ENCODE measurements around the gene MED8. TPM values are rescaled to one million over a fixed set of nuclear protein-coding genes. Genes with fewer than 3 reads are reported as not detected.

MED8 gene
- total RNA-seq, 2 experiments from 2014 or later = 45.8 to 45.9 TPM

Small RNAs within 50 kb of the gene (microRNA-seq; reads per million reads assigned to microRNA genes)
- not detected for gene MIR6734 (ENCODE audit: borderline microRNAs expressed, borderline replicate concordance)

Other genes with a start within 250 kb of the MED8 start
- 10 to 100 TPM; 88.0 to 88.3 TPM for gene EBNA1BP2, start 217.5 kb downstream of the MED8 start, total RNA-seq
- gene CFAP57, start 217.5 kb downstream of the MED8 start, total RNA-seq = under 1 TPM; 0.12 to 0.14 TPM
- gene TMEM125, start 119.8 kb downstream of the MED8 start, total RNA-seq = under 1 TPM in 1 of 2 experiments, not detected in 1; 0.21 TPM
- not detected for gene C1orf210, start 104.2 kb downstream of the MED8 start, total RNA-seq
- not detected for gene TIE1, start 88.8 kb downstream of the MED8 start, total RNA-seq
- gene MPL, start 52.0 kb downstream of the MED8 start, total RNA-seq = not detected
- gene CDC20, start 30.8 kb downstream of the MED8 start, total RNA-seq = 100 to 1,000 TPM; 179 to 194 TPM
- 10 to 100 TPM; 42.8 to 44.2 TPM for gene ELOVL1, start 21.8 kb downstream of the MED8 start, total RNA-seq
- gene SZT2, start 99 bp upstream of the MED8 start, total RNA-seq = 10 to 100 TPM; 26.6 to 28.2 TPM
- 1 to 10 TPM; 9.1 to 9.2 TPM for gene HYI, start 64.1 kb upstream of the MED8 start, total RNA-seq
- 1 to 10 TPM; 1.0 to 2.3 TPM for gene PTPRF, start 141.1 kb upstream of the MED8 start, total RNA-seq